ENCODE results near the gene GRID2. TPM values are rescaled to one million over a fixed set of nuclear protein-coding genes. Genes with fewer than 3 reads are reported as not detected.
"Not testable (repeated sequence)": the region's sequence is repeated elsewhere in the genome, so short reads cannot be mapped to it uniquely, and the experiment has no call there.

The GRID2 gene
- total RNA-seq, 2 donors from 2014 or later, result not detected

DNA sequence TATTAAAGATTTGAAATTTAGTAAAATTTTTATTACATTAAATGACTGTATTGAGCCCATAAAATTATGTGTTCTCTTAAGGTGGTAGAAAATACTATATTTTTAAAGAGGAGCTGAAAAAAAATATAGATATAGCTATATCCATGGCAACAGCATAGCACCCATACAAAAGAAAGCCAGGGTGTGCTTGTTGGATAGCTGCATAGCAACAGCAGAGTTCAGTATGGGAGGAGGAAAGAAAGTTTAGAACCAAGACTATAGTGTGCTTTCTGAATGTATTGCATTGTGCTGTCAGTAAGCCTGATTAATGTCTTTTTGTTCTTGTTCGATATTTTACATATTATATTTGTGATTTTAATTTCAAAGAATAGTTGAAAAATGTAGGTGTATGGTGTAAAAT is 78.4 kb downstream of the GRID2 start:
- no peak overlapping the region for H3K9ac ChIP-seq (ENCODE audit: low read depth in 2 of 2, low read length in 2 of 2)
- H3K36me3 ChIP-seq, result no peaks in the 10 kb centered on the region
- intact Hi-C loops (cut with DNase I), result loop anchor here (10.0 kb wide), 1 partner anchor 1967 kb away; no protein-coding TSS in a partner anchor
- no peaks in the 10 kb centered on the region for H3K4me1 ChIP-seq
- no peaks in the 10 kb centered on the region for H3K9me3 ChIP-seq
- DNase-seq, result no peak
- no peaks in the 10 kb centered on the region for H3K27me3 ChIP-seq
- H3K27ac ChIP-seq, result no peak overlapping the region
- TF ChIP-seq, protein P1, sequence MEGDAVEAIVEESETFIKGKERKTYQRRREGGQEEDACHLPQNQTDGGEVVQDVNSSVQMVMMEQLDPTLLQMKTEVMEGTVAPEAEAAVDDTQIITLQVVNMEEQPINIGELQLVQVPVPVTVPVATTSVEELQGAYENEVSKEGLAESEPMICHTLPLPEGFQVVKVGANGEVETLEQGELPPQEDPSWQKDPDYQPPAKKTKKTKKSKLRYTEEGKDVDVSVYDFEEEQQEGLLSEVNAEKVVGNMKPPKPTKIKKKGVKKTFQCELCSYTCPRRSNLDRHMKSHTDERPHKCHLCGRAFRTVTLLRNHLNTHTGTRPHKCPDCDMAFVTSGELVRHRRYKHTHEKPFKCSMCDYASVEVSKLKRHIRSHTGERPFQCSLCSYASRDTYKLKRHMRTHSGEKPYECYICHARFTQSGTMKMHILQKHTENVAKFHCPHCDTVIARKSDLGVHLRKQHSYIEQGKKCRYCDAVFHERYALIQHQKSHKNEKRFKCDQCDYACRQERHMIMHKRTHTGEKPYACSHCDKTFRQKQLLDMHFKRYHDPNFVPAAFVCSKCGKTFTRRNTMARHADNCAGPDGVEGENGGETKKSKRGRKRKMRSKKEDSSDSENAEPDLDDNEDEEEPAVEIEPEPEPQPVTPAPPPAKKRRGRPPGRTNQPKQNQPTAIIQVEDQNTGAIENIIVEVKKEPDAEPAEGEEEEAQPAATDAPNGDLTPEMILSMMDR (IDR thresholded peaks at IDR 0.05), result no peak
- no peak overlapping the region for H3K4me3 ChIP-seq

DNA sequence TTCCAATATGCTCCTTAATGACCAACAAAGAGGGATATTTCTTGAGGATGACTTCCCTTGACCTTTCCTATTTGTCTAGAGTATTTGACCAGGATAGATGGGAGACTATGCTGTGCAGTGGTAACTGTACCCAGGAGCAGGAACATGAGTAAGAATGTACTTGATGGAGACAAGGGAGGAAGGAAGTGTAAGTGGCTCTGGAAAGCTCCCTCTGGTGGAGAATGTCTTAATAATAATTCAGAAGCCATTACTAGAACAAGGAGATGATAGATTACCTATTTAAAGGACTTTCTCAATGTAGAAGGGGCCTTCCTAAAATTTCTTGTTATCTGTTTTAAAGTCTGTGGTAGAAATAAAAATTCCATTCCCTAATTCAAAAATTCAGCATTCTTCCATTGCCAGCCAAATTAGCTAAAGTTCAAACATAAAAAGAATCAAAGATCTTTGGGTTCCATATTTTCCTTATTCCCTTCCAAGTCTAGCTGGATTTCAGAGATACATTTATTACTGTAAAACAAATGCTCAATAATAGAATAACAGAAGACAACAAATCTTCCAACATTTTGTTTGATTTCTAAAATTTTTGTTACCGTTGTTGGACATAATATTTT is 83.8 kb downstream of the GRID2 start:
- intact Hi-C loops (cut with DNase I), result loop anchor here (5.0 to 10.0 kb wide), 2 partner anchors 1270 to 1973 kb away; no protein-coding TSS in a partner anchor
- Histone ChIP-seq H3K27ac (no peak overlapping the region), H3K27me3 (no peaks in the 10 kb centered on the region), H3K9me3 (no peaks in the 10 kb centered on the region), H3K4me1 (no peaks in the 10 kb centered on the region), H3K9ac (ENCODE audit: low read depth in 2 of 2, low read length in 2 of 2) (no peak overlapping the region), H3K4me3 (no peak overlapping the region), H3K36me3 (no peaks in the 10 kb centered on the region)
- DNase-seq, result no peak
- TF ChIP-seq, protein P1 (IDR thresholded peaks at IDR 0.05), result peak; percentile 39

DNA sequence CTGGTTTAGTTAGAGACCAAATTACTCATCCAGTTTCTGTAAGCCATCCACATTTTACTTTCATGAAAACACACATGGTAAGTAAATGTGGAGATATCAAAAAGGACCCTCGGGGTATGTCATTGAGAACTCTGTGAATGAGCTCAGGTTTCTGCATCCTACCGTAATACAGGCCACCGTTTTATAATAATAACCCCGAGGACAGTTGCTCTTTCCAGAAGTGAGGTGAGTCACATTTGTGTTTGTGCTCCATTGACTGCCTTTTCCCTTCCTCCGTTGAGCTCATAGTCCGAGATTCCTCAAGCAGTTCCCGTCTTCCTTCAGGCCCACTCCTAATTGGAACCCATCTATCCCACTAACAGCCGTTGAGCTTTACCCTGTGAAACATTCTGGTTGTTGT is 95.3 kb downstream of the GRID2 start:
- TF ChIP-seq, protein P1 (IDR thresholded peaks at IDR 0.05), result no peak
- H3K4me1 ChIP-seq, result no peaks in the 10 kb centered on the region
- intact Hi-C loops (cut with DNase I), result no loop called here
- no peaks in the 10 kb centered on the region for H3K36me3 ChIP-seq
- H3K27ac ChIP-seq, result no peak overlapping the region
- no peaks in the 10 kb centered on the region for H3K27me3 ChIP-seq
- no peak overlapping the region for H3K9ac ChIP-seq (ENCODE audit: low read depth in 2 of 2, low read length in 2 of 2)
- DNase-seq, result no peak
- no peak overlapping the region for H3K4me3 ChIP-seq
- no peaks in the 10 kb centered on the region for H3K9me3 ChIP-seq

DNA sequence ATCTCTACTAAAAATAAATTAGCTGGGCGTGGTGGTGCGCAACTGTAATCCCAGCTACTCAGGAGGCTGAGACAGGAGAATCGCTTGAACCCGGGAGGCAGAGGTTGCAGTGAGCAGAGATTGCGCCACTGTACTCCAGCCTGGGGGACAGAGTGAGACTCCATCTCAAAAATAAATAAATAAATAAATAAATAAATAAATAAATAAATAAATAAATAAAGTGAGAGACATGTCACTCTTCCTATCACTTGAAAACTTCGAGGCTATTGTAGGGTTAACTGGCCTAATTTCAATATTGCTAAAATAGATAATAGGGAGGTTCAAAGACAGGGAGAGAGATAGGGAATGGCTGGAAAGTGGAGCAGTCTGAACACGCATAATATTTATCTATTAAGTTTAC is 99.8 kb downstream of the GRID2 start:
- intact Hi-C loops (cut with DNase I); H3K36me3 ChIP-seq: not testable (repeated sequence)

DNA sequence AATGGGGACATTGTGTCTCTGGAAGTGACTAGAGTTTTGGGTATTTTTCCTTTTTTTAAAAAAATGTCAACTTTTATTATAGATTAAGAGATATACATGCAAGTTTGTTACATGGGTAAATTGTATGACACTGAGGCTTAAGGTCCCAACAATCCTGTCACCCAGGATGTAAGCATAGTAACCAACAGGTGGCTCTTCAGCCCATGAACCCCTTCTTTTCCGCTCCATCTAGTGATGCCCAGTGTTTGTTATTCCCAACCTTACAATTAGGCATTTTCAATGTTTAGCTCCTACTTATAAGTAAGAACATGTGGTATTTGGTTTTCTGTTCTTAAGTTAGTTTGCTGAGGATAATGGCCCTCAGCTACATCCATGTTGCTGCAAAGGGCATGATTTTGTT is 102.7 kb downstream of the GRID2 start:
- Histone ChIP-seq H3K4me1 (no peaks in the 10 kb centered on the region), H3K27ac (no peak overlapping the region), H3K9me3 (no peaks in the 10 kb centered on the region), H3K36me3 (no peaks in the 10 kb centered on the region), H3K9ac (ENCODE audit: low read depth in 2 of 2, low read length in 2 of 2) (no peak overlapping the region), H3K27me3 (no peaks in the 10 kb centered on the region), H3K4me3 (no peak overlapping the region)
- intact Hi-C loops (cut with DNase I), result no loop called here
- DNase-seq, result no peak
- TF ChIP-seq, protein P1 (IDR thresholded peaks at IDR 0.05), result no peak

More for the DNA sequence above, 99.8 kb downstream of the GRID2 start:
- not testable (repeated sequence) for H3K9ac ChIP-seq (ENCODE audit: low read depth in 2 of 2, low read length in 2 of 2); H3K27me3 ChIP-seq; H3K27ac ChIP-seq; H3K9me3 ChIP-seq; DNase-seq; H3K4me3 ChIP-seq; H3K4me1 ChIP-seq

DNA sequence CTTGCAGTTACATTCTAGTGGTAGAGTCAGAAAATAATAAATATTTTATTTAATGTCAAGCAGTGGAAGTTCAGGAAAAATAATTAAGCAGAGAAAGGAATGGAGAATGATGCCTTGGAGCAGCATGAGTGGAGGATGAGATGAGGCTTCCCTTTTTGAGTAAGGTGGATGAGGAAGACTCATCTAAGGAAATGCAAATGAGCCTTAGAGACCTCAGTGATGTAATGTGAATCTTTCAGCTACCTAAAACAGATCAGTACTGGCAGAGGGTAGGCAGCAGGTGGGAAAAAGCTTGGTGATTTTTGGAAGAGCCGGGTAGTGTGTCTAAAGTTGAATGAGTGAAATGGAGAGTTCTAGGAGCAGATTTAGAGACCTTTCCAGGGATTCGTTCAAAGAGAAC is 118.2 kb downstream of the GRID2 start:
- H3K9ac ChIP-seq (ENCODE audit: low read depth in 2 of 2, low read length in 2 of 2), result no peak overlapping the region
- intact Hi-C loops (cut with DNase I), result no loop called here
- no peaks in the 10 kb centered on the region for H3K27me3 ChIP-seq
- TF ChIP-seq, protein P1 (IDR thresholded peaks at IDR 0.05), result no peak
- no peak overlapping the region for H3K4me3 ChIP-seq
- H3K9me3 ChIP-seq, result no peaks in the 10 kb centered on the region
- no peaks in the 10 kb centered on the region for H3K4me1 ChIP-seq
- H3K27ac ChIP-seq, result no peak overlapping the region
- DNase-seq, result no peak
- no peaks in the 10 kb centered on the region for H3K36me3 ChIP-seq
